Coronary artery (tissue), 2 donors: ENCODE results near the gene EML1.
"Not testable (repeated sequence)": the region's sequence is repeated elsewhere in the genome, so short reads cannot be mapped to it uniquely, and the experiment has no call there.

Experiments used
- DNase-seq: peaks from one replicate; pipeline ENCODE4 v3.0.0-alpha.2; 2017; ENCODE audit warnings: low spot score
- H3K27ac ChIP-seq, 2 donors: fragments of 200-600 bp; sonication (generic); one replicate each; pipeline ENCODE4 v1.5.1; 2016 to 2019
- H3K4me3 ChIP-seq: fragments of 200-600 bp; sonication (generic); 2 replicates; pipeline ENCODE4 v1.5.1; 2016; ENCODE audit warnings: mild to moderate bottlenecking, moderate library complexity
- CTCF ChIP-seq: fragments of 200-600 bp; sonication (generic); IDR thresholded peaks from one replicate; pipeline ENCODE4 v1.5.1; 2019; ENCODE audit warnings: antibody characterized with exemption

EML1 gene

GRCh38 chr14:99758121-99758821, 34.9 kb upstream of the EML1 start:
- no peak for DNase-seq
- Histone ChIP-seq H3K27ac (no peak overlapping the region), H3K4me3 (no peak overlapping the region)
- TF ChIP-seq CTCF, result no peak

- no peak overlapping the region for H3K27ac ChIP-seq
- TF ChIP-seq CTCF, result no peak
- no peak overlapping the region for H3K4me3 ChIP-seq
- no peak for DNase-seq
Observed at GRCh38 chr14:99758872-99759545, 34.2 kb upstream of the EML1 start.

GRCh38 chr14:99759546-99759925, 33.7 kb upstream of the EML1 start:
- DNase-seq, result no peak
- no peak overlapping the region for H3K4me3 ChIP-seq
- TF ChIP-seq CTCF, result no peak
- no peak overlapping the region for H3K27ac ChIP-seq

- no peak overlapping the region for H3K4me3 ChIP-seq
- DNase-seq, result no peak
- H3K27ac ChIP-seq, result no peak overlapping the region
- TF ChIP-seq CTCF, result no peak
Observed at GRCh38 chr14:99760817-99761216, 32.4 kb upstream of the EML1 start.

- H3K27ac ChIP-seq, DNase-seq, H3K4me3 ChIP-seq: not testable (repeated sequence)
Observed at GRCh38 chr14:99762911-99763310, 30.3 kb upstream of the EML1 start.

- no peak for DNase-seq
- H3K4me3 ChIP-seq, result no peak overlapping the region
- no peak for TF ChIP-seq CTCF
- H3K27ac ChIP-seq, result no peak overlapping the region
Observed at GRCh38 chr14:99763527-99764221, 29.5 kb upstream of the EML1 start.

- Histone ChIP-seq H3K27ac (no peak overlapping the region), H3K4me3 (no peak overlapping the region)
- TF ChIP-seq CTCF, result no peak
- no peak for DNase-seq
Observed at GRCh38 chr14:99764222-99764706, 28.9 kb upstream of the EML1 start.
